HUES64 (cell line): ENCODE results near the gene MGAT4C.

Experiments
- H3K27ac ChIP-seq: 2 replicates; pipeline ENCODE4 v1.7.0; 2013; ENCODE audit warnings: low read depth, low read length, inconsistent platforms
- H3K27me3 ChIP-seq: 2 replicates; pipeline ENCODE4 v1.6.1; 2013; ENCODE audit warnings: mild to moderate bottlenecking, low read length; ENCODE audit not compliant: insufficient read depth
- H3K36me3 ChIP-seq: 2 replicates; pipeline ENCODE4 v1.6.1; 2013; ENCODE audit warnings: mild to moderate bottlenecking, low read length; ENCODE audit not compliant: insufficient read depth
- H3K4me1 ChIP-seq: 2 replicates; pipeline ENCODE4 v1.6.1; 2013; ENCODE audit warnings: mild to moderate bottlenecking, low read length, moderate library complexity; ENCODE audit not compliant: insufficient read depth
- H3K4me3 ChIP-seq: 2 replicates; pipeline ENCODE4 v1.5.1; 2013; ENCODE audit warnings: mild to moderate bottlenecking, low read length, moderate library complexity
- H3K9ac ChIP-seq: 2 replicates; pipeline ENCODE4 v1.6.1; 2013; ENCODE audit warnings: mild to moderate bottlenecking, low read depth, low read length
- H3K9me3 ChIP-seq: 2 replicates; pipeline ENCODE4 v1.6.1; 2013; ENCODE audit warnings: low read depth, low read length; ENCODE audit not compliant: insufficient read depth
- WGBS: fragments of 150-250, 120-280 bp; methylation state at CpG from one replicate; pipeline ENCODE4 v1.1.7; 2013; ENCODE audit warnings: missing lambda C conversion rate; 5-methylcytosine and 5-hydroxymethylcytosine counted together

Gene MGAT4C

GRCh38 chr12:86052921-86053320 is 203.3 kb downstream of the MGAT4C start:
- Histone ChIP-seq H3K27ac (no peak overlapping the region), H3K9me3 (no peaks in the 10 kb centered on the region), H3K4me1 (no peaks in the 10 kb centered on the region), H3K4me3 (no peak overlapping the region), H3K27me3 (no peaks in the 10 kb centered on the region), H3K9ac (no peak overlapping the region), H3K36me3 (no peaks in the 10 kb centered on the region)
- over 99% methylated on average over 4 of the region's 5 CpGs for WGBS

GRCh38 chr12:86050010-86050409 is 206.2 kb downstream of the MGAT4C start:
- no peaks in the 10 kb centered on the region for H3K27me3 ChIP-seq
- no peak overlapping the region for H3K27ac ChIP-seq
- no peak overlapping the region for H3K4me3 ChIP-seq
- 100% methylated on average over 1 of the region's 3 CpGs for WGBS
- no peaks in the 10 kb centered on the region for H3K4me1 ChIP-seq
- no peak overlapping the region for H3K9ac ChIP-seq
- no peaks in the 10 kb centered on the region for H3K9me3 ChIP-seq
- no peaks in the 10 kb centered on the region for H3K36me3 ChIP-seq

GRCh38 chr12:86044396-86044795 is 211.8 kb downstream of the MGAT4C start:
- no peak overlapping the region for H3K4me3 ChIP-seq
- H3K9me3 ChIP-seq = peaks cover 8% of the 10 kb centered on the region
- WGBS = 95% methylated on average over 5 of the region's 5 CpGs
- H3K9ac ChIP-seq = no peak overlapping the region
- no peaks in the 10 kb centered on the region for H3K4me1 ChIP-seq
- H3K36me3 ChIP-seq = no peaks in the 10 kb centered on the region
- H3K27ac ChIP-seq = no peak overlapping the region
- H3K27me3 ChIP-seq = no peaks in the 10 kb centered on the region

- no peaks in the 10 kb centered on the region for H3K4me1 ChIP-seq
- peaks cover 8% of the 10 kb centered on the region for H3K9me3 ChIP-seq
- 89% methylated on average over 2 of the region's 3 CpGs for WGBS
- no peak overlapping the region for H3K27ac ChIP-seq
- H3K4me3 ChIP-seq = no peak overlapping the region
- no peak overlapping the region for H3K9ac ChIP-seq
- H3K27me3 ChIP-seq = no peaks in the 10 kb centered on the region
- H3K36me3 ChIP-seq = no peaks in the 10 kb centered on the region
Observed at GRCh38 chr12:86042062-86042461, 214.1 kb downstream of the MGAT4C start.

- Histone ChIP-seq H3K9me3 (no peaks in the 10 kb centered on the region), H3K36me3 (no peaks in the 10 kb centered on the region), H3K9ac (no peak overlapping the region), H3K27ac (no peak overlapping the region), H3K27me3 (no peaks in the 10 kb centered on the region), H3K4me1 (no peaks in the 10 kb centered on the region), H3K4me3 (no peak overlapping the region)
- 96% methylated on average over 3 of the region's 3 CpGs for WGBS
Observed at GRCh38 chr12:86018361-86018760, 237.8 kb downstream of the MGAT4C start.

- Histone ChIP-seq H3K9me3 (no peaks in the 10 kb centered on the region), H3K27me3 (no peaks in the 10 kb centered on the region), H3K9ac (no peak overlapping the region), H3K4me1 (no peaks in the 10 kb centered on the region), H3K27ac (no peak overlapping the region), H3K4me3 (no peak overlapping the region), H3K36me3 (no peaks in the 10 kb centered on the region)
- WGBS = 93% methylated on average over 5 of the region's 5 CpGs
Observed at GRCh38 chr12:86015026-86015425, 241.2 kb downstream of the MGAT4C start.

- no peaks in the 10 kb centered on the region for H3K27me3 ChIP-seq
- H3K4me1 ChIP-seq = no peaks in the 10 kb centered on the region
- no peak overlapping the region for H3K27ac ChIP-seq
- no peak overlapping the region for H3K4me3 ChIP-seq
- H3K9me3 ChIP-seq = no peaks in the 10 kb centered on the region
- H3K9ac ChIP-seq = no peak overlapping the region
- H3K36me3 ChIP-seq = no peaks in the 10 kb centered on the region
Observed at GRCh38 chr12:86006727-86007126, 249.5 kb downstream of the MGAT4C start.

- WGBS = 96% methylated on average over 2 of the region's 2 CpGs
- Histone ChIP-seq H3K36me3 (no peaks in the 10 kb centered on the region), H3K4me1 (no peaks in the 10 kb centered on the region), H3K4me3 (no peak overlapping the region), H3K9ac (no peak overlapping the region), H3K27ac (no peak overlapping the region), H3K9me3 (peaks cover 42% of the 10 kb centered on the region), H3K27me3 (no peaks in the 10 kb centered on the region)
Observed at GRCh38 chr12:85998074-85998473, 258.1 kb downstream of the MGAT4C start.

- Histone ChIP-seq H3K4me3 (no peak overlapping the region), H3K9ac (no peak overlapping the region), H3K4me1 (no peaks in the 10 kb centered on the region), H3K27ac (no peak overlapping the region), H3K27me3 (no peaks in the 10 kb centered on the region), H3K36me3 (no peaks in the 10 kb centered on the region), H3K9me3 (peaks cover 58% of the 10 kb centered on the region)
- 97% methylated on average over 2 of the region's 3 CpGs for WGBS
Observed at GRCh38 chr12:85996280-85996679, 259.9 kb downstream of the MGAT4C start.

GRCh38 chr12:85993746-85994145 is 262.4 kb downstream of the MGAT4C start:
- Histone ChIP-seq H3K4me3 (no peak overlapping the region), H3K27ac (no peak overlapping the region), H3K9ac (no peak overlapping the region), H3K27me3 (no peaks in the 10 kb centered on the region), H3K4me1 (no peaks in the 10 kb centered on the region), H3K9me3 (peaks cover 60% of the 10 kb centered on the region), H3K36me3 (no peaks in the 10 kb centered on the region)
- WGBS = 93% methylated on average over 4 of the region's 4 CpGs

GRCh38 chr12:85985996-85986395 is 270.2 kb downstream of the MGAT4C start:
- no peaks in the 10 kb centered on the region for H3K4me1 ChIP-seq
- H3K4me3 ChIP-seq = no peak overlapping the region
- H3K27ac ChIP-seq = no peak overlapping the region
- H3K36me3 ChIP-seq = no peaks in the 10 kb centered on the region
- H3K27me3 ChIP-seq = no peaks in the 10 kb centered on the region
- 0 out of 2 replicates have a peak, but pooled peaks cover 4% of the 10 kb centered on the region for H3K9me3 ChIP-seq
- H3K9ac ChIP-seq = no peak overlapping the region

- Histone ChIP-seq H3K4me1 (no peaks in the 10 kb centered on the region), H3K36me3 (no peaks in the 10 kb centered on the region), H3K9me3 (no peaks in the 10 kb centered on the region), H3K4me3 (no peak overlapping the region), H3K9ac (no peak overlapping the region), H3K27me3 (no peaks in the 10 kb centered on the region), H3K27ac (no peak overlapping the region)
- WGBS = 98% methylated on average over 4 of the region's 5 CpGs
Observed at GRCh38 chr12:85983601-85984000, 272.6 kb downstream of the MGAT4C start.
